GM10248 (cell line): ENCODE data around the gene RAB8A.
"Not testable (repeated sequence)": the region's sequence is repeated elsewhere in the genome, so short reads cannot be mapped to it uniquely, and the experiment has no call there.

Source experiments
- CTCF ChIA-PET: fragments of 300-600 bp; sonication (Branson Sonifier 250); formaldehyde crosslinking; extraction: SDS; loops from one replicate; lab custom pipeline; 2021; ENCODE audit warnings: antibody characterized with exemption; lab: Yijun Ruan, JAX
- POLR2A ChIA-PET: fragments of 350-650 bp; sonication (Branson Sonifier 250); formaldehyde crosslinking; extraction: SDS; loops from one replicate; lab custom pipeline; 2020; ENCODE audit warnings: antibody characterized with exemption; lab: Yijun Ruan, JAX
- DNase-seq: peaks from one replicate; pipeline ENCODE4 v3.0.0; 2012; ENCODE audit errors: extremely low spot score
- CTCF ChIP-seq: IDR thresholded peaks from 2 replicates; pipeline ENCODE4 v1.5.1; 2012; ENCODE audit warnings: mild to moderate bottlenecking, low read depth; ENCODE audit errors: extremely low read depth, missing control alignments, control extremely low read depth

The RAB8A gene

GRCh38 chr19:16095071-16095571 is 16.6 kb upstream of the RAB8A start:
- no peak for DNase-seq
- TF ChIP-seq CTCF, result no peak
- ChIA-PET CTCF (interaction anchor here (1.0 to 6.9 kb wide), 6 partner anchors 8 to 53 kb away, joined by 3 to 55 read pairs (median 6); partner anchors contain the start of gene RAB8A), POLR2A (interaction anchor here (1.2 to 3.7 kb wide), 2 partner anchors 10 to 16 kb away, joined by 4 to 22 read pairs; partner anchors contain the start of gene RAB8A)

DNA sequence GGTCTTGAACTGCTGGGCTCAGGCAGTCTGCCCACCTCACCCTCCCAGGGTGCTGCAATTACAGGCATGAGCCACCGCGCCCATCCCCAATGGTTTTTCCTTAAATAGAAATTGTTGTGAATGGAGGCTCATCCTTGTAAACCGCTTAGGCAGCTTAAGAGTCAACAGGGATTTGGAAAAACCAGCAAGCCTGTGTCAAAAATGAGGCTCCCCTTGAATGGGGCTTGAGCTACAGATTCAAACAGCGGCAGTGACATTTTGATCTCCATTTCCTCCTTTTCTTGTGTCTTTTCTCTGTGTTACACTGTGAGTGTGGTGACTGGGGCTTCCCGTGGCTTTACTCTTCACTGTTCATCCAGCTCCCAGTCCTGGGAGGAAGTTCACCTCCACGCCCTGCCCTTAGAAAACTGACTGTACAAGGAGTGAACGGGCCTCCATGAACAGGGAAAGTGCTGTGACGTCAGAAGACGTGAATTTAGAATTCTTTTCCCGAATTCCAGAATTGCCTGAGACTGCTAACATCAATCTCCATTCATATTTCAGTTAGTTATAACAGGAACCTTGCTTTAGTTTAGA is 15.3 kb upstream of the RAB8A start:
- ChIA-PET CTCF (interaction anchor here (1.0 to 6.9 kb wide), 5 partner anchors 11 to 55 kb away, joined by 3 to 55 read pairs (median 5); partner anchors contain the start of gene RAB8A), POLR2A (interaction anchor here (0.9 to 3.7 kb wide), 2 partner anchors 9 to 11 kb away, joined by 3 to 22 read pairs; no protein-coding TSS in a partner anchor)
- no peak for DNase-seq
- no peak for TF ChIP-seq CTCF

- no peak for DNase-seq
- TF ChIP-seq CTCF, result no peak
- ChIA-PET CTCF (interaction anchor here (1.7 to 6.9 kb wide), 3 partner anchors 12 to 36 kb away, joined by 3 to 55 read pairs (median 7); no protein-coding TSS in a partner anchor), POLR2A (no interaction called here)
Measured at GRCh38 chr19:16098416-16098768, 13.3 kb upstream of the RAB8A start.

DNA sequence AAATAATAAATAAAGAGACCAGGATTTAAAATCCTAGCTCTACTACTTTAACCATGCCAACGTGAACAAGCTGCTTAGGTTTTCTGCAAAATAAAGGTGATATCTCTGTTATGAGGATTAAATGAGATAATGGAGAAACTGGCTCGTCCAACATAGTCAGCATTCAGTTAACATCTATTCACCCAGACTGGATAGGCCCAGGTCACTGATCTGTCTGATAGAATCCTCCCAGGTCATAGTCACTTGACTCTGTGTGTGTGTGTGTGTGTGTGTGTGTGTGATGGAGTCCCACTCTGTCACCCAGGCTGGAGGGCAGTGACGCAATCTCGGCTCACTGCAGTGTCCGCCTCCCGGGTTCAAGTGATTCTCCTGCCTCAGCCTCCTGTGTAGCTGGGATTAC is 12.9 kb upstream of the RAB8A start:
- DNase-seq, result no peak
- no peak for TF ChIP-seq CTCF
- POLR2A ChIA-PET, result no interaction called here
- CTCF ChIA-PET, result interaction anchor here (1.7 to 6.9 kb wide), 3 partner anchors 12 to 36 kb away, joined by 3 to 55 read pairs (median 7); no protein-coding TSS in a partner anchor

- ChIA-PET POLR2A (interaction anchor here (1.0 kb wide), 1 partner anchor 12 kb away, joined by 3 read pairs; the partner anchor contains the start of gene RAB8A), CTCF (interaction anchor here (0.8 to 6.9 kb wide), 3 partner anchors 11 to 18 kb away, joined by 3 to 55 read pairs (median 7); no protein-coding TSS in a partner anchor)
- DNase-seq, result not testable (repeated sequence)
Measured at GRCh38 chr19:16099314-16099965, 12.2 kb upstream of the RAB8A start.

DNA sequence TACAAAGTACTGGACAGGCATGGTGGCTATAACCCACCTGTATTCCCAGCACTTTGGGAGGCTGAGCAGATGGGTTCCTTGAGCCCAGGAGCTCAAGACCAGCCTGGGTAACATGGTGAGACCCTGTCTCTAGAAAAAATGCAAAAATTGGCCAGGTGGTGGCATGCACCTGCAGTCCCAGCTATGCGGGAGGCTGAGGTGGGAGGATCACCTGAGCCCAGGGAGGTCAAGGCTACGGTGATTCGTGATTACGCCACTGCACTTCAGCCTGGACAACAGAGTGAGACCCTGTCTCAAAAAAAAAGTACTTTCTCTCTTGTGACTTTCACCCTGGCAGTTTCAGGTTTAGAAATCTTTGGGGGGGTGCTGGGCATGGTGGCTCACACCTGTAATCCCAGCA is 11.2 kb upstream of the RAB8A start:
- ChIA-PET POLR2A (interaction anchor here (1.0 kb wide), 1 partner anchor 11 kb away, joined by 3 read pairs; the partner anchor contains the start of gene RAB8A), CTCF (interaction anchor here (1.2 to 6.9 kb wide), 2 partner anchors 15 to 85 kb away, joined by 3 to 55 read pairs; partner anchors contain the start of gene FAM32A)
- DNase-seq, result no peak
- no peak for TF ChIP-seq CTCF
